ENCODE results near the gene KCTD15. TPM values are rescaled to one million over a fixed set of nuclear protein-coding genes. Genes with fewer than 3 reads are reported as not detected.
A peak's percentile ranks its signal among the peaks of the same experiment; 100 is the strongest.

Gene KCTD15
- total RNA-seq, 1 experiment from 2014 or later: 59.9 TPM

DNA sequence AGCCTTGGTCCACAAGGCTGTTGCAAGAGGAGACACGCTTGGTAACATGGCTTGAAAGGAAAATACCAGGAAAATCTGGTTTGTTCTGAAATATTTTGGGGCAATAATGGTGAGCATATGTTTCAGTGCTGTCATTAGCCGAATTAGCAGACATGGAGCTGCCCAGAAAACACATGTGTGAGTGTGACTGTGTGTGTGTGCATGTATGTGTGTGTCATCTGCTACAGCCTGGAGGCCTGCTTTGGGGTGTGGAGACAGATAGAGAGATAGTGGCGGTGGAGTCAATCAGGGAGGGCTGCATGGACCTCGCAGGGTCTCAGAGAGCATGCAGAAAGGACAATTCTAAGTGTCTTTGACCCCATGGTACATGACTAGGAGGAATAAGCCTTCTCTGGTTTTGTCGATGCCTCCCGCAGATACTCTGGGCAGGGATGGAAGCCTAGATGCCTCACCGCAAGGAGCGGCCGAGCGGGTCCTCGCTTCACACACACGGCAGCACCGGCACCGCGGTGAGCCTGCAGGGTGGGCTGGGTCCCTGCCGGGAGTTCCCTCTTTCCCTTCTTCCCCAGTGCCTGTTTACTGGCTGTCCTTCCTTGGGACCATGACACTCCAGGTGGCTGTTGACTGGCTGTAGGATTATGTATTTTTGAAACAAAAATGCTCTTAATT is 3.5 kb downstream of the KCTD15 start:
- no peaks in the 10 kb centered on the region for H4K20me1 ChIP-seq (ENCODE audit: control insufficient read depth, insufficient read depth, insufficient read length)
- H3K79me1 ChIP-seq (ENCODE audit: insufficient read depth, low read depth, low read length, poor library complexity, severe bottlenecking): no peaks in the 10 kb centered on the region
- no peak overlapping the region for H3K9ac ChIP-seq (ENCODE audit: extremely low read depth, insufficient read length, low read length)
- H3K27ac ChIP-seq (ENCODE audit: insufficient read length, low read depth, low read length): no peak overlapping the region
- Mint-ChIP-seq H3K27ac (peak overlapping the region in 1 of 3 experiments; percentile 6; a peak in 1 of 7 replicates), H3K36me3 (ENCODE audit: insufficient read depth in 1 of 3, low read depth in 3 of 3) (peaks cover 15 to 57% (median 49%) of the 10 kb centered on the region in 3 experiments; a peak in 6 of 7 replicates), H3K9me3 (no peaks in the 10 kb centered on the region), H3K27me3 (ENCODE audit: low read depth) (no peaks in the 10 kb centered on the region; the same call in 1 of the 2 replicates), H3K4me1 (peaks cover 20 to 28% of the 10 kb centered on the region in 2 experiments), H3K4me3 (peak overlapping the region; percentile 77 to 90; a peak in 3 of 5 replicates)
- no peak overlapping the region for H4K91ac ChIP-seq (ENCODE audit: insufficient read length, low read depth, low read length)
- H2BK12ac ChIP-seq (ENCODE audit: insufficient read length, low read depth, low read length): no peak overlapping the region
- no peak overlapping the region for H4K5ac ChIP-seq (ENCODE audit: insufficient read length, low read depth, low read length)
- H3K4ac ChIP-seq (ENCODE audit: low read depth, low read length): no peak overlapping the region
- no peak overlapping the region for H3K14ac ChIP-seq (ENCODE audit: insufficient read depth, low read length)
- H3K9me3 ChIP-seq (ENCODE audit: control insufficient read depth, low read depth, low read length): no peaks in the 10 kb centered on the region
- no peak overlapping the region for H3T11ph ChIP-seq (ENCODE audit: low read length)
- no peak for TF ChIP-seq CTCF (conservative IDR thresholded peaks at IDR 0.05)
- H3K23ac ChIP-seq (ENCODE audit: insufficient read length, low read depth, low read length): no peak overlapping the region
- no peak overlapping the region for H3K4me2 ChIP-seq (ENCODE audit: insufficient read depth, insufficient read length, low read length)
- no peak overlapping the region for H3K18ac ChIP-seq (ENCODE audit: insufficient read length, low read depth, low read length)
- no peak overlapping the region for H2BK20ac ChIP-seq (ENCODE audit: low read depth, low read length, poor library complexity, severe bottlenecking)
- no peak overlapping the region for H3K56ac ChIP-seq (ENCODE audit: insufficient read length, low read depth, low read length)
- H2BK15ac ChIP-seq (ENCODE audit: low read depth, low read length): no peak overlapping the region
- H3K27me3 ChIP-seq (ENCODE audit: insufficient read depth, low read length): no peaks in the 10 kb centered on the region
- WGBS (ENCODE audit: extremely low coverage, insufficient read length, low lambda C conversion rate): no CpG with 5 or more reads among the region's 16 CpGs
- peaks cover 5% of the 10 kb centered on the region; the same call in 1 of the 2 replicates for H3K4me1 ChIP-seq (ENCODE audit: insufficient read depth, low read length)
- no peak overlapping the region for H2BK120ac ChIP-seq (ENCODE audit: low read depth, low read length, poor library complexity, severe bottlenecking)
- H4K8ac ChIP-seq (replicated peaks; ENCODE audit: insufficient read length, low read depth, low read length): no peak overlapping the region
- no peak overlapping the region for H2AK5ac ChIP-seq (ENCODE audit: insufficient read length, low read length)
- no peak for DNase-seq
- no peak overlapping the region for H2AFZ ChIP-seq (ENCODE audit: low read length)
- peaks cover 8% of the 10 kb centered on the region for H3K23me2 ChIP-seq (ENCODE audit: insufficient read length, low read depth, low read length, poor library complexity, severe bottlenecking)
- H2BK5ac ChIP-seq (ENCODE audit: insufficient read length, low read length): no peak overlapping the region
- no peaks in the 10 kb centered on the region for H3K79me2 ChIP-seq (ENCODE audit: insufficient read depth, low read length)

All from H9 (cell line).